Measurements from ENCODE around the gene B3GALT5. TPM values are rescaled to one million over a fixed set of nuclear protein-coding genes. Genes with fewer than 3 reads are reported as not detected.
A peak's percentile ranks its signal among the peaks of the same experiment; 100 is the strongest.

B3GALT5 gene
- polyA plus RNA-seq, 3 donors: not detected

GRCh38 chr21:39601187-39601928 is 11.4 kb upstream of the B3GALT5 start:
- Histone ChIP-seq H3K27me3 (ENCODE audit: control insufficient read depth in 2 of 2, insufficient read depth in 2 of 2, low read length in 2 of 2) (no peaks in the 10 kb centered on the region), H3K79me2 (ENCODE audit: insufficient read depth, low read length) (no peaks in the 10 kb centered on the region), H2AFZ (ENCODE audit: insufficient read depth, low read depth, low read length, poor library complexity, severe bottlenecking) (no peak overlapping the region), H4K20me1 (ENCODE audit: insufficient read depth, low read length) (no peaks in the 10 kb centered on the region), H3K27ac (ENCODE audit: low read depth in 1 of 2, low read length in 2 of 2) (no peak overlapping the region), H3K4me3 (replicated peaks in 1 of 3; ENCODE audit: low read depth in 2 of 3, low read length in 3 of 3) (no peak overlapping the region), H3K4me1 (ENCODE audit: control insufficient read depth in 1 of 2, insufficient read depth in 2 of 2, low read length in 2 of 2) (no peaks in the 10 kb centered on the region), H3K4me2 (replicated peaks; ENCODE audit: extremely low read depth, low read length, poor library complexity, severe bottlenecking) (no peak overlapping the region), H3K36me3 (replicated peaks in 1 of 2; ENCODE audit: control insufficient read depth in 1 of 2, insufficient read depth in 2 of 2, low read length in 2 of 2) (no peaks in the 10 kb centered on the region), H3K9ac (ENCODE audit: insufficient read depth, low read length, poor library complexity, severe bottlenecking) (no peak overlapping the region), H3K9me3 (replicated peaks in 1 of 2; ENCODE audit: control insufficient read depth in 1 of 2, insufficient read depth in 1 of 2, low read length in 2 of 2) (no peaks in the 10 kb centered on the region)
- no peak for DNase-seq
- Mint-ChIP-seq H3K27me3 (ENCODE audit: low read depth in 3 of 3) (peaks cover 6 to 7% (median 6%) of the 10 kb centered on the region in 3 donors), H3K4me3 (no peak overlapping the region), H3K36me3 (no peaks in the 10 kb centered on the region), H3K9me3 (peaks cover 0 to 2% (median 0%) of the 10 kb centered on the region in 7 donors), H3K27ac (no peak overlapping the region), H3K4me1 (no peaks in the 10 kb centered on the region)
- no peak for TF ChIP-seq CTCF (IDR thresholded peaks at IDR 0.05)
- intact Hi-C loops (cut with micrococcal nuclease): no loop called here
- 70% methylated on average over 14 of the region's 17 CpGs for WGBS (ENCODE audit: insufficient coverage)

GRCh38 chr21:39602076-39602689 is 10.6 kb upstream of the B3GALT5 start:
- Histone ChIP-seq H3K4me1 (ENCODE audit: control insufficient read depth in 1 of 2, insufficient read depth in 2 of 2, low read length in 2 of 2) (no peaks in the 10 kb centered on the region), H3K4me3 (replicated peaks in 1 of 3; ENCODE audit: low read depth in 2 of 3, low read length in 3 of 3) (no peak overlapping the region), H3K27me3 (ENCODE audit: control insufficient read depth in 2 of 2, insufficient read depth in 2 of 2, low read length in 2 of 2) (no peaks in the 10 kb centered on the region), H2AFZ (ENCODE audit: insufficient read depth, low read depth, low read length, poor library complexity, severe bottlenecking) (no peak overlapping the region), H3K36me3 (replicated peaks in 1 of 2; ENCODE audit: control insufficient read depth in 1 of 2, insufficient read depth in 2 of 2, low read length in 2 of 2) (no peaks in the 10 kb centered on the region), H3K9me3 (replicated peaks in 1 of 2; ENCODE audit: control insufficient read depth in 1 of 2, insufficient read depth in 1 of 2, low read length in 2 of 2) (no peaks in the 10 kb centered on the region), H3K4me2 (replicated peaks; ENCODE audit: extremely low read depth, low read length, poor library complexity, severe bottlenecking) (no peak overlapping the region), H3K9ac (ENCODE audit: insufficient read depth, low read length, poor library complexity, severe bottlenecking) (no peak overlapping the region), H3K79me2 (ENCODE audit: insufficient read depth, low read length) (no peaks in the 10 kb centered on the region), H3K27ac (ENCODE audit: low read depth in 1 of 2, low read length in 2 of 2) (no peak overlapping the region), H4K20me1 (ENCODE audit: insufficient read depth, low read length) (no peaks in the 10 kb centered on the region)
- WGBS (ENCODE audit: insufficient coverage): 89% methylated on average over 12 of the region's 14 CpGs
- Mint-ChIP-seq H3K36me3 (no peaks in the 10 kb centered on the region), H3K27me3 (ENCODE audit: low read depth in 3 of 3) (peaks cover 6 to 7% (median 6%) of the 10 kb centered on the region in 3 donors), H3K9me3 (no peaks in the 10 kb centered on the region), H3K4me3 (no peak overlapping the region), H3K4me1 (no peaks in the 10 kb centered on the region), H3K27ac (peak overlapping the region in 1 of 7 donors; percentile 16)
- no peak for DNase-seq
- TF ChIP-seq CTCF (IDR thresholded peaks at IDR 0.05): no peak
- intact Hi-C loops (cut with micrococcal nuclease): no loop called here
